Stimulated activated CD8-positive, alpha-beta memory T cell treated with anti-CD3 and anti-CD28 coated beads, Interleukin-7, amount 100 ng/mL, for 48 hours (primary cell): Measurements from ENCODE around the gene HDAC9.

Experiments used
- DNase-seq, 2 donors: peaks; one replicate each; pipeline ENCODE4 v3.0.0-alpha.2; 2020; ENCODE audit warnings: low read depth in 1 of 2; ENCODE audit errors: extremely low read depth in 1 of 2

The HDAC9 gene

DNA sequence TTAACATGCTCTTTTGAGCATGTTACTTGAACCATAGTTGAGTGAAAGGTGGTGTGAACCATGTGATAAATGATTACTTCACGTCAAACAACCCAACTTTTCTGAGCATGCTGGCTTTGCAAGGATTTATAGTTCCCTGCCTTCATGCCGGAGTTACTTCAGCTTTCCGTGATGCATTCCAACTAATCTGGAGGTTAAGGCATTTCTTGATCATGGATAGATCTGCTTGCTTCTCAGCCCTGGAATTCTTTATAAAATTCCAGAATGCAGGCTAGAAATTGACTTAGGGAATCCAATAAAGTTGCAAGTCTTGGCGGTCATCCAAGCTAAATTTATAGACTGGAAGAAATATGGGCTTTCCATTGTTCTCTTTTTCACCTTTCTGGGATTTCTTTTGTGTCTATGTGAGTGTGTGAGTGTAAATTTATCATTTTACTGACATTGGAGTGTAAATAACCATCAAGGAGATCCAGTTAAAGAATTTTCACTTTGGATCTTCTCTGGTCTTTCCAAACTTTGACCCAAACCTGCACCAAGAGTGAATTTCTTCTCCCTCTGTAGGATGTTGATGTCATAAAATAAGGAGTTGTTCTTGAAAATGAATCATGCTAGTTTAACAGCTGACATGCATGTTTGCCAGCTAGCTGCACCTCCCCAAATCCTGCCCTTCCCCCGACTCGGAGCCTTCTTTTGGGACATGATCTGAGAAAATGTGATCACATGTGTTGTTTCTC is 332.9 kb downstream of the HDAC9 start:
- DNase-seq, result no peak

DNA sequence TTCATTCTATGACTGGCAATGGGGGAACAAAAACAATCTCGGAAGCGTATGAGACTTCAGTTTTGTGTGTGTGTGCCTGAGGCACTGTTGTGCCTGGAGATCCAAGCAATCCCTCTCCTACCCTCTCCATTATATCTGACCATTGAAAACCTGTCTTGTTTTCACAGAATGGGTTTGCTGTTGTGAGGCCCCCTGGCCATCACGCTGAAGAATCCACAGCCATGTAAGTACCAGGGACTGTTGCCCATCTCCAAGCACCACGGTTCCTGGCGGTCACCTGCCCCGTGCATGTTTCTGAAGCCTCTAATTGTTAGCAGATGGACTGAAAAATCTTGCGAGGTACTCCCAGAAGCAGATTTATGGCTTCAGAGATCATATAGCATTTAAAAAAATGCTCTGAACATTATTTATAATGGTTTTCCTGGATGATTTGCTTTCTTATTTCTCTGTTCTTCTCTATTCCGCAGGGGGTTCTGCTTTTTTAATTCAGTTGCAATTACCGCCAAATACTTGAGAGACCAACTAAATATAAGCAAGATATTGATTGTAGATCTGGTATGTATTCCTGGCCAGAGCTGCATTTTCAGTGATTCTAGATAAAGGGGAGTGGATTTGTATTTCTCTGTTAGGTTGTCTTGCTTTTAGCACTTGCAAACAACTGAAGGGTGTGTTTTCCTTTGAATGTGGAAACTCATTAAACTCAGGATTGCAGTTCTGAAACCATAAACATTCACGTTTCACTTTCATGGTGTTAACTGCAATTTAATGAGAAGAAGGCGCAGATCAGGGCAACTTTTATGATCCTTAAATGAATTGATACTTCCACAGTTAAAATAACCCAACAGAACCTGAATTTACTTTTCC is 333.7 kb downstream of the HDAC9 start:
- no peak for DNase-seq

DNA sequence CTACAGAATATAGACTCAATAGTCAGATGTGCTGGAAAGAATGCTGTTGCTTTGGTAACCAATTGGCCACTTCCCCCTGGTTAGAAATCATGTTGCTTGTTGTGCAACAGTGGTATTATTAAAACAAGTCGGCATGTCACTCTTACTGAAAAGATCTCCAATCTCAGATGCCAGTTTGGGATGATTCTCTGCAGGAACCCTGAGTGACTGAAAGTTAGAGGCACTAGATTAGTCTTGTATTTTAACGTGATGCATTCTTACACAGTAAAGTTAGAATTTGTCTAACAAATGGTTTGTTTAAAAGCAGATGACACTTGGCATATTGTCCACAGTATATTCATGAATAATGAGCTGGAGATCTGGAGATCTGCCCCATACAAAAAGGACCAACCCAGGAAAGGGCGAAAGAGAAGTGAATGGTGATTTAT is 334.3 kb downstream of the HDAC9 start:
- no peak for DNase-seq

- DNase-seq, result no peak
Observed at GRCh38 chr7:18831419-18831818, 335.9 kb downstream of the HDAC9 start.

- no peak for DNase-seq
Observed at GRCh38 chr7:18831943-18832342, 336.4 kb downstream of the HDAC9 start.

DNA sequence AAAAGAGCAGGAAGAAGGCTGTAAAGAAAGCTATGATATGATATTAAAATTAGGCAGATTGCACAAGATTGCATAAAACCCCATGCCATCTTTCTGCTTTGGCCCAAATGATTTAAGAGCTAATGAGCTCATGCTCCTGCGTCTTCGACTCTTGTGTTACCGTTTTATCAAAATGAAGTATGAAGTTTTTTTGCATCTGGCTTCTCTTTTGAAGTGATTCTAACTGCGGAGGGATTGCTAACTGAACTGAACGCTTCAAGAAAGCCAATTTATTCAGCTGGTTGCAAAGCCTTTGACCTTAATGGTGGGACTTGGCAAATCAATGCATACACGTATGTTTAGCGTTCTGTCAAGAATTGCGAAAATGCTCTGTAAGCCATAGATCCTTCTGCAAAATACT is 339.0 kb downstream of the HDAC9 start:
- no peak for DNase-seq

DNA sequence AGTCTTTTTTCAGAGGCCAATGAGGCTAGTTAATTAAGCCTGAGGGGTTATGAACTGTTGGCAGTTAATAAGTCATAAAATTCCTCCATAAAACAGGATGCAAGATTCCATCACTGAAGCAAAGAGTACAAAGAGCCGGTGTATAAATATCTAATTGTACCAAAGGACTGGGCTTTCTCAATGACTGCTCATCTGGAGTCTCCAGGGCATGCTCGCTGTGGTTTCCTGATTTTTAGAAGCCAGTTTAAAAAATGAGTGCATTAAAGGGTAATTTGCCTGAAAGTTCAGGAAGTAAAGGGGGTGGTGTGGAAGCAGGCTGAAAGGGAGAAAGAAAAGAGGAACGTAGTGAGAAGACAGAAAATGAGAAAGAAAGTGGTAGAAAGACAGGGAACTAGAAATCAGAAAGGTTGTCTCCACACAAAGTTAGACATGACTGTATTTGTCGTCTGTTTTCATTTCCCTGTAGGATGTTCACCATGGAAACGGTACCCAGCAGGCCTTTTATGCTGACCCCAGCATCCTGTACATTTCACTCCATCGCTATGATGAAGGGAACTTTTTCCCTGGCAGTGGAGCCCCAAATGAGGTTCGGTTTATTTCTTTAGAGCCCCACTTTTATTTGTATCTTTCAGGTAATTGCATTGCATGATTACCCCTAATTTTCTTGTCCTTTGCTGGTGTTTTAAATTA is 339.6 kb downstream of the HDAC9 start:
- no peak for DNase-seq

DNA sequence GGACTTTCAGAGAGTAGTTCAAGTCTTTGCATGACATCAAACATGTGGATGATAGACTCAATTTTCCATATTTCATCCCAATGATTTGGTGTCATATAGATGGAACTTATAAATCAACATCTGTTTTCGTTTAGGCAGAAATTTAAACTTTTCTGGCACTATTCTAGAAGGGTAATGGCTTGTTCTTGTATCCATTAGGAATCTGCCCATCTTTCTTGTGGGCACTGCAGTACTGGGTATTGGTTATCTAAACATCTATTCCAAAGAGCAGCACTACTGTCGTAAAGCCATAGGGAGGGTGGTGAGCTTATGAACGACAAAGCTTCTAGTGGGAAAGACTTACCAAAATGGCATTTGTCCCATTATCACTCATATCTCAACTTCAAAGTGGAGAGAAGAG is 348.4 kb downstream of the HDAC9 start:
- no peak for DNase-seq

- DNase-seq, result no peak
Observed at GRCh38 chr7:18844735-18845134, 349.2 kb downstream of the HDAC9 start.

DNA sequence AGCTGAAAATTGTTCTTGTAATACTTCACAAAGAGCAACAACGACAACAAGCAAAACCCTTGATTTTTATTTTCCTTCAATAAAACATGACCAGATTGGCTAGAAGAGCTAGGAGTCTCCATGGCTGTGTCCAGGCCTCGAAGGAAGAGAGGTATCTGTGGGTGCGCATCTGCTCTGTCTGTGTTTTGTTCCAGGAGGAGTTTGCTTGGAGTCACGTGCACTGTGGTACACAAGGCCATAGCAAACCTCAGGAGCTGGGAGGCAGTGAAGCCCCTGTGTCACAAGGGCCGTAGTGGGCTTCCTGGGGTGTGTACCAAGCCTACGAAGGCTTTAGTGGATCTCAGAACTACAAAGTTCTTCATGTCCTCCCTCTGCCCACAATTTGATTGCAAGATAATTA is 350.2 kb downstream of the HDAC9 start:
- no peak for DNase-seq

GRCh38 chr7:18846765-18847215 is 351.2 kb downstream of the HDAC9 start:
- DNase-seq, result no peak

GRCh38 chr7:18849130-18849529 is 353.6 kb downstream of the HDAC9 start:
- DNase-seq, result no peak

DNA sequence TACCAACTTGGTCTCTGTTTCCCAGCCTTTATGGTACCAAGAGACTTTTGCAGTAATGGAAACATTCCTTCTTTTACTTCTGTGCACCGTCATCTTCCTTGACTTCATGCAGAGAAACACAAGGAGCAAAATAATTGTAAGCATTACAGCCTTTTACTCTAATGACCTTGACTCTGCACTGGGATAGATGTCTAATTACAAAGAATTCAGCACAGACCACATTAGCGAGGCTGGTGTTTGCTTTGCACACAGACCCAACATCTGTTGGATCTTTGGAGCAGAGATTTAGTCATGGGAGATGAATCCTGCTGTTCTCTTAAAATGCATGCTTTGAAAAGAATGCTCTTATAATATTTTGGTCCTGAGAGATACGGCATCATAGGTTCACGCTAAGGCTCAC is 360.2 kb downstream of the HDAC9 start:
- no peak for DNase-seq

GRCh38 chr7:18858232-18858631 is 362.7 kb downstream of the HDAC9 start:
- DNase-seq, result no peak

- DNase-seq, result no peak
Observed at GRCh38 chr7:18859318-18859717, 363.8 kb downstream of the HDAC9 start.

GRCh38 chr7:18860221-18860620 is 364.7 kb downstream of the HDAC9 start:
- no peak for DNase-seq

DNA sequence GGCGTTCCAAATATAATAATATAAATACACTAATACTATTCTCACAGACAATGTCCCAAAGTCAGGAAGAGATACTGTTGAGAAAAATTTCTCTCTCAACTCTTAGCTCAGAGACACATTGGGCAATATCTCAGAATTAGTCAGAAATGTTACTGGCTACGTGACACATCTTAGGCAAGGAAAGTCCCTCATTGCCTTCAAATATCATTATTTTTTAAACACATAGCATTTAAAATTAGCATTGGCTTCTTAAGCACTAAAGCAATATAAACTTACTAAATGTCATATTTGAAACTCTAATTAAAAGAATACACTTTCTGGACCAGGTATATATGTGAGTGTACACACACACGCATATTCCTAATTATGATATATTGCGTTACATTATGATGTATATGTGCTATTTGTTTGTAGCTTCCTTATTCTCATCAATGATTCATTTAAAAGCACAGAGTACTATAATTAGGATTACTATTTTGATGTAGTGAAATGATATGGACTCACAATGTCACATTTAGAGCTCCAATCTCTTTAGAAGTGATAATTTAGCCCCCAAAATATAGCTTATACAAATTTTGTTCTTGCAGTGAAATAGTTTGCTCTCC is 366.1 kb downstream of the HDAC9 start:
- DNase-seq, result no peak

GRCh38 chr7:18864967-18865366 is 369.4 kb downstream of the HDAC9 start:
- DNase-seq, result no peak

- no peak for DNase-seq
Observed at GRCh38 chr7:18866359-18867036, 370.9 kb downstream of the HDAC9 start.

DNA sequence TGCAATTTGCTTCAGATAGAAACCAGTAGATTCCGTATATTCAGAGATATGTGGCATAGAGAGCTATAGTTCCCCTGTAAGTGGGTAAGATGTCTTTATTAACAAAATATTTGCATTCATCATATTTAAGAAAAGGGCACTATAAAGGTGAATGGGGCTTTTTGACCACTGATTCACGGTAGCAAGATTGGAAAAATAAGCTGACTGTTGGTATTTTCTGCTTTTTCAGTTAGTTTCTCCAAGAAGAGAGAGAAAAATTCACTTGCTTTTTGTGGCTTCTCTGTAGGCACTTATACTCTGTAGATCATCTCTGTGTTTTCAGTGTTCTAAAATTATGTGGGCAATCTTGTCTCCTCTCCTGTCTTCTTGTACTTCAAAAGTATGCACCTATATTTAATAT is 376.8 kb downstream of the HDAC9 start:
- DNase-seq, result no peak
